Epithelial cell of proximal tubule (primary cell): ENCODE data around the gene MRPS6. TPM values are rescaled to one million over a fixed set of nuclear protein-coding genes. Genes with fewer than 3 reads are reported as not detected.

Experiments used
- DNase-seq: peaks from one replicate; pipeline ENCODE4 v3.0.0-alpha.2; 2011; ENCODE audit warnings: low read depth
- H3K4me3 ChIP-seq: 2 replicates; pipeline ENCODE4 v1.5.1; 2011; ENCODE audit warnings: low read depth, mild to moderate bottlenecking, low read length
- total RNA-seq: library from RNA; depleted of rRNA; stranded (reverse); fragments of >200 nt; gene quantifications from 2 replicates; pipeline ENCODE4 v1.2.3, GENCODE V29; 2015
- TF ChIP-seq, protein P1 (sequence below): conservative IDR thresholded peaks from 2 replicates; pipeline ENCODE4 v1.5.1; 2012; ENCODE audit warnings: low read depth, mild to moderate bottlenecking, low read length

Gene MRPS6
- total RNA-seq, 1 donor from 2014 or later, result 48.3 TPM

DNA sequence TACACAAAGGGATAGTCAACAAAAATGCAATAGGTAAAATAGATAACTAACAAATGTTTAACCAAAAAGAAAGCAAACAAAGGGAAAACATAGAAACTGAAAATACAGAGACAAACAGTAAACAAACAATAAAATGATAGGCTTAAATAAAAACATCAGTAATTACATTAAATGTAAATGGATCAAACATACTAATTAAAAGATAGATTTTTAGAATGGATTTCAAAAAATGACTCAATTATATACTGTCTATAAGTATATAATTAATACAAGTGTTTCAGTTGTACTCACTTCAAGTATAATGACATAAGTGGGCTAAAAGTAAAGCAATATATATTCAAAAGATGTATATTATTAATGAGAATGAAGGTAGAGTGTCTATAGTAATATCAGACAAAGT is 101.1 kb downstream of the MRPS6 start:
- H3K4me3 ChIP-seq, result no peak overlapping the region
- no peak for DNase-seq
- TF ChIP-seq, protein P1, sequence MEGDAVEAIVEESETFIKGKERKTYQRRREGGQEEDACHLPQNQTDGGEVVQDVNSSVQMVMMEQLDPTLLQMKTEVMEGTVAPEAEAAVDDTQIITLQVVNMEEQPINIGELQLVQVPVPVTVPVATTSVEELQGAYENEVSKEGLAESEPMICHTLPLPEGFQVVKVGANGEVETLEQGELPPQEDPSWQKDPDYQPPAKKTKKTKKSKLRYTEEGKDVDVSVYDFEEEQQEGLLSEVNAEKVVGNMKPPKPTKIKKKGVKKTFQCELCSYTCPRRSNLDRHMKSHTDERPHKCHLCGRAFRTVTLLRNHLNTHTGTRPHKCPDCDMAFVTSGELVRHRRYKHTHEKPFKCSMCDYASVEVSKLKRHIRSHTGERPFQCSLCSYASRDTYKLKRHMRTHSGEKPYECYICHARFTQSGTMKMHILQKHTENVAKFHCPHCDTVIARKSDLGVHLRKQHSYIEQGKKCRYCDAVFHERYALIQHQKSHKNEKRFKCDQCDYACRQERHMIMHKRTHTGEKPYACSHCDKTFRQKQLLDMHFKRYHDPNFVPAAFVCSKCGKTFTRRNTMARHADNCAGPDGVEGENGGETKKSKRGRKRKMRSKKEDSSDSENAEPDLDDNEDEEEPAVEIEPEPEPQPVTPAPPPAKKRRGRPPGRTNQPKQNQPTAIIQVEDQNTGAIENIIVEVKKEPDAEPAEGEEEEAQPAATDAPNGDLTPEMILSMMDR, result no peak

- TF ChIP-seq, protein P1, result no peak
- no peak for DNase-seq
- no peak overlapping the region for H3K4me3 ChIP-seq
Measured at GRCh38 chr21:34176448-34176847, 103.1 kb downstream of the MRPS6 start.

DNA sequence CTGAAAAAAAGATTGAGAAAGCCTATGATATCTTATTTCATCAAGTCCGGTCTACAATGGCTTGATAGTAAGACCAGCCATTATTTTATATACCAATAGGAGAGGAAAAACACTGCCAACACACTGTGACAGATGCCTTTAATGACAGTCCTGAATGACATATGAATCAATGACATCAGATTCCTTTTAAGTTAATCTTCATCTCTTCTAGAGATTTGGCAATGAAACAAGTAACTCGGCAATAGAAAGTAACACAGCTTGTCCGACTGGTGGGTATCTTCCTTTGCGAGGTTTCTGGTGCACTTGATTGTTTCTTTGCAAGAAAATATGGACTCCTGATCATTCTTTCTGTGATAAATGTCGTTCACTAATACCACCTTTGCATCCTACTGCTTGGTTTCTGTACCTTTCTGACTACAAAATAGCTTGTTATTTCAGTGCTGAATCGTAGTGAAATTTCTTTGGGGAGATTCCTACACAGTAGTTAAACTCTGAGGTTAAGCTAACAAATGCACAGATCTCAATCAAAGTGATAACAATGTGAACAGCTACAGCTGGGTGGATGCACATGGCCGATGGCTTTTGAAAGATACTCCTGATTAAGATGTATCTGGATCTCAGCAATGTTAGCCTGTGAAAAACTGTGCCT is 104.7 kb downstream of the MRPS6 start:
- TF ChIP-seq, protein P1, result no peak
- H3K4me3 ChIP-seq, result no peak overlapping the region
- DNase-seq, result no peak

DNA sequence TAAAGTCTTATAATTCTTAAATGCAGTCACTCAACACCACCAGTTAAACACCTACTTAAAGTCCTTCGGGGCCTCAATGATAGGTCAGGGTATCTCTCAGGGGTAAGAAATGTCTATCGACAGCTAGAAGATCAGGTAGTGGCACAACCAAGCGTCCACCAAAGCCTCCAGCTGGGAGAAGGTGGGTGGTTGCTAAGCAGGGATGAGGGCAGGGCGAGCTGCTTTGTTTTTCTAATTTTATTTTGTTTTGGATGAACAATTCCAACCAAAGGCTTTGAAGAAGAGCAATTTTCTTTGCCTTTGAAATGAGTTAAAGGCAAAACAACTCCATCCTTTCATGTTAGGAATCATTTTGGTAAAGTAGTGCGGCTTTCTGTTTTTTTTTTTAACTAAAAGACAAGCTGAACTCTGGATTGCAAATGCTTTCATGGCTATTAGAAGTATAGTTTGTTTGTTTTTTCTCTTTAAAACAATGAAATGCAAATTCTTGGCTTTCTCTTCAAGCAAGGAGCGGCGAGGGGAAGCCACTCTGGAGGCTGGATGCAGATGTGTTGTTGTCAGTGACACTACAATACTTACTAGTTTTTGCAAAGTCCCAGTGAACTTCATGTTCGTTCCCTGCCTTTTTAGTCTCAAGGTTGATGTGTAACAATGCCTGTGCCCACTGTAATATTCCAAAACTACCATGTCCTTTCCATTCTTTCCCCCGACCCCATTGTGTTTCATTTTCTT is 106.0 kb downstream of the MRPS6 start:
- DNase-seq, result no peak
- TF ChIP-seq, protein P1, result no peak
- no peak overlapping the region for H3K4me3 ChIP-seq

- DNase-seq, result no peak
- no peak overlapping the region for H3K4me3 ChIP-seq
- TF ChIP-seq, protein P1, result no peak
Measured at GRCh38 chr21:34180407-34180806, 107.0 kb downstream of the MRPS6 start.

- no peak for DNase-seq
- TF ChIP-seq, protein P1, result no peak
- no peak overlapping the region for H3K4me3 ChIP-seq
Measured at GRCh38 chr21:34180826-34181359, 107.5 kb downstream of the MRPS6 start.
